GM10847 (cell line): ENCODE data around the gene LPAR1.

Experiments used
- POLR2A ChIP-seq: IDR thresholded peaks from 2 replicates; pipeline ENCODE4 v1.6.1; 2011; ENCODE audit not compliant: insufficient read length; ENCODE audit errors: extremely low read depth

The LPAR1 gene

DNA sequence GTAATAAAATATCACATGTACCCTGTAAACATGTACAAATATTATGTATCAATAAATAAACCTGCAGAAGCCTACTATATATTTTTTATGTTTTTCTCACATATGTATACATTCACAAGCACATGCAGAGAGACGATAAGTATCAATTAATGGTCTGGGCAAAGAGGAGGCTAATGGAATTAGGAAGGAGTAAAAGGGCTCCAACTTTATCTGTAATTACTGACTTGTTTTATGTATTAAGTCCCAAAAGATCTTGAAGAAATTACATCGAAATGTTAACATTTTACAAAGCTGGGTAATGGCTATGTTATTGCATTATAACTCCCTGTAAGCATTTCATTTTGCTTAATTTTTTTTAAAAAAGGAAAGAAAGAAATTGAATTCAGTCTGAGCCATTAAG is 78.0 kb downstream of the LPAR1 start:
- no peak for TF ChIP-seq POLR2A

DNA sequence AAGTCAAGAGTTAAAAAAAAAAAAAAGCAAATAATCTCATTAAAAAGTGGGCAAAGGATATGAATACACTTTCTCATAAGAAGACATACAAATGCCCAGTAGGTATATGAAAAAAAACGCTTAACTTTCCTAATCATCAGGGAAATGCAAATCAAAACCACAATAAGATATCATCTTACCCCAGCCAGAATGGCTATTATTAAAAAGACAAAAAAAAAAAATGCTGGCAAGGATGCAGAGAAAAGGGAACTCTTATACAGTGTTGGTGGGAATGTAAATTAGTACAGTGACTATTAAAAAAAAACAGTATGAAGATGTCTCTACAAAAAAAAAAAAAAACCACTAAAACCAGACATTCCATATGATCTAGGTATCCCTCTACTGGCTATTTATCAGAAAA is 79.4 kb downstream of the LPAR1 start:
- no peak for TF ChIP-seq POLR2A

DNA sequence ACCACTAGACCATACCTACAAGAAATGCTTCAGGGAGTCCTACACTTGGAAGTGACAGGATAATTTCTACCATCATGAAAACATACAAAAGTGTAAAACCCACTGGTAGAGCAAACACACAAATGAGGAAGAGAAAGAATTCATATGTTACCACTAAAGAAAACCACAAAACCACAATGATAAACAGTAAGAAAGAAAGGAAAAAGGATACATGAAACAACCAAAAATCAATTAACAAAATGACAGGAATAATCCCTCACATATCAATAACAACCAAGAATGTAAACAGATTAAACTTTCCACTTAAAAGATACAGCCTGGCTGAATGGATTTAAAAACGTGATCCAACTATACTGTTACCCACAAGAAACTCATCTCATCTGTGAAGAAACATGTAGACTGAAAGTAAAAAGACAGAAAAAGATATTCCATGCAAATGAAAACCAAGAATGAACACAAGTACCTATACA is 83.4 kb downstream of the LPAR1 start:
- no peak for TF ChIP-seq POLR2A

DNA sequence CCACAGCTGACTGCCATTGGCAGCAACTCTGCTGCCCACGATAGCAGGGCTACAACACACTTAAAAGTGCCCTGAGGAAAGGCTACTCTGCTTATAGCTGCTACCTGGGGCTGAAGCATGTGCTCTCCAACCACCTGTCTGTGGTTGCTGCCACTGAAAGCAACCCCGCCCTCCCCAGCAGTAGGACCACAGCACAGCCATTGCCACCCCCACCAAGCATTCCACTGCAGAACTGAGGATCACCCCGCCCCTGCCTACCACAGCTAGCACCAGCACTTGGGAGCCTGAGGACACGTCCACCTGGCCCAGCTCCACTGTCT is 85.8 kb downstream of the LPAR1 start:
- TF ChIP-seq POLR2A: no peak

DNA sequence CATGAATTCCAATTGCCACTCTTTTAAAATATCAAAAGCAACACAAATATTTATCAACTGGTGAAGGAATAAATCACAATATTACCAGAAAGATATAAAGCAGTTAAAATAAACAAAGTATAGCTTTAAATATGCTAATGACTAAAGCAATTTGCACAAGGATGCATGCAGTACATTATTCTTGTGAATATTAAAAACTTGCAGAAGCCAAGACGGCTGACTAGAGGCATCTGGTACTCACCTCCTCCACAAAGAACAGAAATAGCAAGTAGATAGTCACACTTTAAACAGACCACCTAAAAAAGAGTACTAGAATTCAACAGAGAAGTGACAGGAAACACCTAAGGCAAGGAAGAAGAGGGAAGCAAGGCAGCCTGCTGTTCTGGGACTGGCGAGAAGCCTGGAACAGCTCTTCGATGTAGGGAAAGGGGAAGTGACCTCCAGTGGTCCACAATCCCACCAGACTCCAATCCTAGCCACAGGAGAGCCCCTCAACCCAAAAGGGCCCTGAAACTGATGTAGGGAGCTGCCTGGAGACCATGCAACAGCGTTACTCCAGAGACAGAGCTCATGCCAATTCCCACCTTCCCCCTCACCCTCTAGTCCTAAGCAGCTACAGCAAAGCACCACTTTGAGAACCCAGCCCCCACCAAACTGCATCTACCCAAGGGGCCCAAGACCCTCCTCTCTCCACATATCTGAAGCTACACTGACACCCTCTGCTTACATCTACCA is 86.3 kb downstream of the LPAR1 start:
- TF ChIP-seq POLR2A: no peak

DNA sequence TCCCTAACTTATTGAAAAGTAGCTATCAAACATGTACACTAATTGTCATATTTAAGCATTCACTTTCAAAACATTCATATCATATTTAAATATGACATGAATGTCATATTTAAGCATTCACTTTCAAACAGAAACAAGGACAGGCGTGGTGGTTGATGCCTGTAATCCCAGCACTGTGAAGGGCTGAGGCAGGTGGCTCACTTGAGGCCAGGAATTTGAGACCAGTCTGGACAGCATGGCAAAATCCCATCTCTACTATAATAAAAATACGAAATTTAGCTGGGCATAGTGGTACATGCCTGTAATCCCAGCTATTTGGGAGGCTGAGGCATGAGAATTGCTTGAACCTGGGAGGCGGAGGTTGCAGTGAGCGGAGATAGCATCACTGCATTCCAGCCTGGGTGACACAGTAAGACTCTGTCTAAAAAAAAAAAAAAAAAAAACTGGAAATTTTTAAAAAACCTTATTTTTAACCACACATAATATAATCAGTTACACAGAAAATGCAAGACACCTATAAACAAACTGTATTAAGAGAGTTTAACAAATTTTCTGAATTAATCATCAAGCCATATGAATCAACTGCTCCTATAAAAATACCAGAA is 88.1 kb downstream of the LPAR1 start:
- TF ChIP-seq POLR2A: no peak

DNA sequence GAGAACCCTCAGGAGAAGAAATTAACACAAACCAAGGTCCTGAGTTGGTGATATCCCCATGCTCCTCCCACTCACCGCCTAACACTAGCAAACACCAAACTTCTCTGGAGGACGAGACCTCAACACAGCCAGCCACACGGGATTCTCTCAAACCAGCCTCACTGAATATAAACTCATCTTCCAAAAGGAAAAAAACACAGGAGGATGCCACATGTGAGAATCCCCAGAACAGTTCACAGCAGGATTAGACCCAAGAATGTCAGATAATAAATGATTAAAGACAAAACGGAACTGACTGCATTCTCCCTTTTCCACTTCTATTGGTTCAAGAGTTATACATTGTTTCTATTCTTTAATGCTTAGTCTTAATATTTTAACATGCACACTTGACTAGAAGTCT is 89.2 kb downstream of the LPAR1 start:
- no peak for TF ChIP-seq POLR2A

DNA sequence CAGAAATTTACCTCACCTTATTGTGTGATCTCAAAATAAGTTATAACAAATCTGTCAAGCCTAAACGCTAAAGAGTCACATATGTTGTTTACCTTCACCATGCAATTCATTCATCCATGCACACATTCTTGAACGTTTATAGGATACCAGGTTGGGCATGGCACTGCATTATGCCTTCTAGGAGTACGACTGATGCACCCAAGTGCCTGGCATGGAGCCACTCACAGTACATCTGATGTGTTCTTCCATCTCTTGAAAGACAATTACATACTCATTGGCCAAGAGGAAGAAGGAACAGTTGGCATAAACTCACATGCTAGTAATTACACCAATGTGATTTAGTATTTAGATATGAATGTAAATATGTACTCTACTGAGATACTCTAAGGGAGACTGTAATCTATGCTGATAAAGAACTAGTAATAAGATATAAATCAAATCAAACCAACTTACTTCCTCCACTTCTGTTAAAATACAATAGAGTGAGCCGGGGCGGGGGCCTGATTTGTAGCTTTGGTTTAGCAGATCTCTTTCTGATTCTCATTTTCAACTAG is 90.7 kb downstream of the LPAR1 start:
- no peak for TF ChIP-seq POLR2A

DNA sequence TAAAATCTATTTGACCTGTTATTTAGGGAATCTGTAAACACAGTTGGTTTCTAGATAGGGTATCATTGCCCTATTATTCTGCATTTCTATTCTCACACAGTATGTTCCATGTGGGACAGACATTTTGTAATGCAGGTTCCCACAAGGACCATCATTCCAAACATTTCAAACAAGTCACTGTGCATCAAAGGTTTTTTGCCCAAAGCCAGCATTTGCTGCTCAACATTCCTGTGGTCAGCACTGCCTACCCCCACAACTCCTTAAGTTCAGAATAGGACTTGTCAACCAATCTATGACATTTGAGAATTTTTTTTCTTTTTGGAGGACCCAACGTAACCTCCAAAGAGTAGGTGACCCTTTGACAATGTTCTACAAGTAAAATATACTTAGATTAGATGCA is 95.7 kb downstream of the LPAR1 start:
- no peak for TF ChIP-seq POLR2A

DNA sequence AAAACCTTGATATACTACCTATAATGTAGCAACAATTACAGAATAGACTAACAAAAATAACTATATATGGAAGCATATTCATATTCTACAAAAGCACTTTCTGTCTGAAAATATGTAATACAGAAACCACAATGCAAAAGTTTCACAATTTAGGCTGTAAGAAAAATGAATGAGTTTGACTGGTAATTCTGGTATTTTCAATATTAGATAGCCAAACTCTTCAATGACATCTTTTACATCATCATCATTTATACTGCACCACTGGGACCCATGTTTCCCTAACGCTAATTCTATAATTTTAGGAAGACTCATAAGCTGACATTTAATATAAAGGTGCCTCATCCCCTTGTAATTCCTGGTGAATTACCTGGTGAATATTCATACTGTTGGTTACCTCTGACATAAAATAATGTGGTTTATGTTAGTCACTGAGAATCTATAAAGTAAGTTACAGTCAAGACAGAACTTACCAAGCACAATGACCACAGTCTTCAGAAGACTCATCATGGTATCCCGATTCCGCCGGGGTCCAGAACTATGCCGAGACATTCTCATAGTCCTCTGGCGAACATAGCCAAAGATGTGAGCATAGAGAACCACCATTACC is 97.2 kb downstream of the LPAR1 start:
- no peak for TF ChIP-seq POLR2A

DNA sequence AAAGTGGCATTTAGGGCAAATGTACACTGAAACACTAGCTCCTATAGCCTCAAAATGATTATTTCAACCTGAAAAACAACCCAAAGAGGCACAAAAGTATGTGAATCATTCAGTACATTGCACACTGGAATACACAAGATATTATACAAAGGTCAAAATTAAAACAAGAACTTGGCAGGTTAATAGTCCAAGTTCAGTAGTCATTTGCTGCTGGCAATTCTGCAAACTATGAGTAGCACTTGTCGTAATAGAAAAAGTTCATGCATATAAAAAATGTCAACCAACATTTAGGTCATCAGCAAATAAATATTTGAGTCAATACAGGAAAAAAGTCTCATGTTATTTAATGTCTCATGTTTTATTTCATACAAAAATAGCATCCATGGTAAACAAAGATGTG is 98.7 kb downstream of the LPAR1 start:
- no peak for TF ChIP-seq POLR2A

DNA sequence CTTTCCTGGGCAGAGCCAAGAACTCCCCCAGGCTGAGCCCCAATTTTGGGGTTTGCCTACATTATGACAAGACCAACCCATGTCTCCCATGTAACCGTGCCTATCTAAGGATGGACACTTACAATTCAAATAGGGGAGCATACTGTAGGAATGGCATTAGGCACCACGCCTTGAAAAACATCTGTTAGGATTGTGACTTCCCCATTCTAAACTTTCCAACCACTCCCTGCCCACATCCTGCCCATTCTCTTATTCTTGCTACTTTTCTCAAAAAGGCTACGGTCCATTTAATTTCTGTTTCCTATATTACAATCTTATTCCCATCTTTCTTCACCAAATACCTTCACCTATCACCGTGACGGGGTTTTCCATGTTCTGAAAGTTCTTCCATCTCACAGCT is 99.2 kb downstream of the LPAR1 start:
- TF ChIP-seq POLR2A: no peak

DNA sequence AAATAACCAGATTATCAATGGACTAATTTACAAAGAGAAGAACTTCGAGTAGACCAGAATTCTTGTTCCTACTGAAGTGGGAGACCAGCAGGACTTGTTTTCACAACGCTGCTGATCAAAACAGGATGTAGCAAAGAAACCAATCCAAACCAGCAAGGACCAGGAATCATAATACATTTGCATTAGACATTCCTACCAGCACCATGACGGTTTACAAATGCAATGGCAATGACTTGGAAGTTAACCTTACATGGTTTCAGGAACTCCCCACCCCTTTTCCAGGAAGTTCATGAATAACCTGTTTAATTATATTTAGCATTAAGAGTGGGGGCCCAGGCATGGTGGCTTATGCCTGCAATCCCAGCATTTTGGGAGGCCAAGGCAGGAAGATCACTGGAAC is 100.0 kb downstream of the LPAR1 start:
- TF ChIP-seq POLR2A: no peak

DNA sequence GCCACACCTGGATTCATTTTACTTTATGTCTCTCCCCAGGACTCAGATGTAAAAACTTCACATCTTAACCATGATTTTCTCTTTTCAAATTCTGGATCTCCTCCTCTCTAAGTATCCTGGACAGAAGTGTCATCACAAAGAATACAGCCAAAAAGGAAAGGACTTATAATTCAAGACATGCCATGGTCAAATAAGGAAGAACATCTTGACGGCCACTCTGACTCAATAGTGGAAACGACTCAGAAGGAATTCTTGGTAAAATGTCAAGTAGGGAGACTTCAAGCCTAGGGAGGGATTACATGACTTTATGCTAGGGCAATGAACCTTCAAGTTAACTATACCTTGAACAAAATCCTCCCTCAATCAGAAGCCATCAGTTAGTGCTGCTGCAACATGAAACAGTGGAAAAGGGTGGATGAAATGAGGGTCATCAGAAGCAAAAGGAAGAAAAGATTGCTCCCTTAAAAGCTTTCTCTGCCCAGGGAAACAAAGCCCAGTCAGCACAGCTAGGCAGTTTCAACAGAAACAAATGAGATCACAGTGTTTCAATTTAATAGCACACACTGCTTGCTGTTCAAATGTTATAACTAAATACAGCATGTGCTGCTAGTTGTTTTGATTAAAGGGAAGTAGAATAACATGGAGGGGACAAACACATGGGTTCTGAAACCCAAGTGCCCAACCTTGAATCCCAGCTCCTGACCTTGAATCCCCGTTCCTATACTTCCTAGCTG is 101.4 kb downstream of the LPAR1 start:
- no peak for TF ChIP-seq POLR2A

DNA sequence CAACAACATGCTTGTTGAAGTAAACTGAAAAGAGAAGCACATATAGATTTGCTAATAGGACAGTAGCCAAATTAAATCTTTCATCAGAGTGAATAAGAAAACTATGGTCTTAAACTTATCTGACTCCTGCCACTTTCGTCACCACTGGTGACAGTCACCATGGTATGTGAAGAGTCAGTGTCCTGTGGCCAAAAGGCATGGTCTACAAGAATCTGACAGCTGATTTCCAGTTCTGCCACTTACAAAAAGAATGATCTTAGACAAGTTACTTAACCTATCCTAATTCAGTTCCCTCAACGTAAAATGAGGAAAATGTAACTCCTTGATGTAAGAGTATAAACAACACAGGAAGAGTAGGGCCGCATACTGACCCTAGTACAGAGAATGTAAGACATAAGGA is 102.0 kb downstream of the LPAR1 start:
- no peak for TF ChIP-seq POLR2A

DNA sequence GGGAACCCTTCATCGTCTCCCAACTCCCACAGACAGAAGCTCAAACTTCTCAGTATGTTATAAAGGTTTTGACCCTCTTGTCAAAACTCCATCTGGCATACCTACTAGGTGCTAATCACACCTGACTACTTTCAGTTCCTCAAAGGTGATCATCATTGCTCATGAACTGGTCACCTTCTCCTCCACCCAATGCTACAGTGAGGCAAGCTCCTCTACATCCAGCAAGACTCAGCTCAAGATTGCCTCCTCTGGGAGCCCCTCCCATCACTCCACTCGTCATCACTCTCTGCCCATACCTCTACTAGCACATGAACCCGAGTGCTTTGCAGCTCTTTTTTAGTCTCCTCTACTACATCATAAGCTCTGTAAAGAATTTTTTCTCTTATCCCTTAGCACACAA is 102.4 kb downstream of the LPAR1 start:
- TF ChIP-seq POLR2A: no peak
